Measurements from ENCODE around the gene ARV1.

DNA sequence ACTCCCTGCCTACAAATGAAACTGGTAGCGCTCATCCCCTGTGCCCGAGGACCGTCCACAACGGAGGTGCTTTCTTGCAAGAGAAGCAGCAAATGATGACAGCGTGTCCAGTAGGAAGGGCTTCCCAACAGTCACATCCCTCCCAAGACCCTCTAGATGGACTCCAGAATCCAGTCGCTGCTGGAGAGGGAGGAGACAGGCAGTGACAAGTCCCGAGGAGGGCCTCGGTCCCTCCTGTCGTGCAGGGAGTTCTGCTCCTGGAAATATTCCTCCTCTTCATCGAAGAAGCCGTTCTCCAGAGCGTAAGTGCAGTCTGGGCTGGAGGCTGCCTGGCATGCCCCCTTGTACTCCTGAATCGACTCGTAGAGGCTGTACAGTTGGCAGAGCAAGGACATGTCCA is 40.8 kb downstream of the ARV1 start:
- TF ChIP-seq, protein P1, sequence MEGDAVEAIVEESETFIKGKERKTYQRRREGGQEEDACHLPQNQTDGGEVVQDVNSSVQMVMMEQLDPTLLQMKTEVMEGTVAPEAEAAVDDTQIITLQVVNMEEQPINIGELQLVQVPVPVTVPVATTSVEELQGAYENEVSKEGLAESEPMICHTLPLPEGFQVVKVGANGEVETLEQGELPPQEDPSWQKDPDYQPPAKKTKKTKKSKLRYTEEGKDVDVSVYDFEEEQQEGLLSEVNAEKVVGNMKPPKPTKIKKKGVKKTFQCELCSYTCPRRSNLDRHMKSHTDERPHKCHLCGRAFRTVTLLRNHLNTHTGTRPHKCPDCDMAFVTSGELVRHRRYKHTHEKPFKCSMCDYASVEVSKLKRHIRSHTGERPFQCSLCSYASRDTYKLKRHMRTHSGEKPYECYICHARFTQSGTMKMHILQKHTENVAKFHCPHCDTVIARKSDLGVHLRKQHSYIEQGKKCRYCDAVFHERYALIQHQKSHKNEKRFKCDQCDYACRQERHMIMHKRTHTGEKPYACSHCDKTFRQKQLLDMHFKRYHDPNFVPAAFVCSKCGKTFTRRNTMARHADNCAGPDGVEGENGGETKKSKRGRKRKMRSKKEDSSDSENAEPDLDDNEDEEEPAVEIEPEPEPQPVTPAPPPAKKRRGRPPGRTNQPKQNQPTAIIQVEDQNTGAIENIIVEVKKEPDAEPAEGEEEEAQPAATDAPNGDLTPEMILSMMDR (optimal IDR thresholded peaks at IDR 0.05 in 1 of 3, IDR thresholded peaks at IDR 0.05 in 1 of 3, conservative IDR thresholded peaks at IDR 0.05 in 1 of 3; ENCODE audit: extremely low read depth in 1 of 3, insufficient read depth in 2 of 3, low read length in 3 of 3), result no peak
- no peak for TF ChIP-seq EZH2 (IDR thresholded peaks at IDR 0.05; ENCODE audit: low read length)
